ENCODE results near the gene BAD.
"Not testable (repeated sequence)": the region's sequence is repeated elsewhere in the genome, so short reads cannot be mapped to it uniquely, and the experiment has no call there.

BAD gene

DNA sequence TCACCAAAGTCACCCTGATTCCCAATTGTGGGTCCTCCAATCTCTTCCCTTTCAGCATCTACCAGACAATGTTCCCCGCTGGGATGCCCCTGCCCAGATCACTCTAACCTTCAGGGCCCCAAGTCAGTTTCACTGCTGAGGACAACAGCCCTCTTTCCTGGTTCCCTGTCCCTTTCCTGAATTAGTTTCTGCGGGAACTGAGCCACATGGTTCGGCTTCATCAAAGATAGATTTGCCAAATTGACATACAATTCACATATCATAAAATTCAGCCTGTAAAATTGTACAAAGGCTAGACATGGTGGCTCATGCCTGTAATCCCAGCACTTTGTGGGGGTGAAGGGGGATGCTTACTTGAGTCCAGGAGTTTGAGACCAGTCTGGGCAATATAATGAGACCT is 43.5 kb upstream of the BAD start:
- H2AFZ ChIP-seq (ENCODE audit: insufficient read depth, low read length, poor library complexity) = no peak overlapping the region
- H3K36me3 ChIP-seq (ENCODE audit: control insufficient read depth in 1 of 2, insufficient read depth in 2 of 2, low read length in 2 of 2) = peaks cover 2 to 5% of the 10 kb centered on the region in 2 experiments
- H3K9me3 ChIP-seq (ENCODE audit: insufficient read depth, low read depth, low read length) = no peaks in the 10 kb centered on the region
- H2BK12ac ChIP-seq (ENCODE audit: low read length) = no peak overlapping the region
- H3K23ac ChIP-seq (ENCODE audit: low read length) = no peak overlapping the region
- H3K79me1 ChIP-seq (ENCODE audit: low read length) = no peaks in the 10 kb centered on the region
- no peak overlapping the region for H4K12ac ChIP-seq (ENCODE audit: low read depth, low read length)
- no peaks in the 10 kb centered on the region for H3K79me2 ChIP-seq (ENCODE audit: control insufficient read depth, insufficient read depth, low read length, poor library complexity)
- no peak overlapping the region for H2BK120ac ChIP-seq (ENCODE audit: insufficient read depth, low read length, poor library complexity)
- H3K9ac ChIP-seq (ENCODE audit: low read length) = no peak overlapping the region
- no peak overlapping the region for H3K4ac ChIP-seq (ENCODE audit: low read depth, low read length)
- H2BK5ac ChIP-seq (ENCODE audit: low read depth, low read length, poor library complexity) = no peak overlapping the region
- no peak overlapping the region for H4K8ac ChIP-seq (ENCODE audit: low read depth, low read length)
- no CpG with 5 or more reads among the region's 3 CpGs for WGBS (ENCODE audit: extremely low coverage, insufficient coverage, insufficient read length)
- no peak overlapping the region for H3K4me2 ChIP-seq (ENCODE audit: low read length)
- no peak overlapping the region for H2AK5ac ChIP-seq (ENCODE audit: low read length)
- H3K27me3 ChIP-seq (ENCODE audit: insufficient read depth, low read length) = no peaks in the 10 kb centered on the region
- H4K91ac ChIP-seq (ENCODE audit: low read depth, low read length) = no peak overlapping the region
- no peak overlapping the region for H3K14ac ChIP-seq (ENCODE audit: low read length)
- no peak overlapping the region for H3K4me3 ChIP-seq (ENCODE audit: low read depth, low read length)
- H3K4me1 ChIP-seq (ENCODE audit: control insufficient read depth in 1 of 2, insufficient read depth in 2 of 2, low read length in 2 of 2) = peaks cover 7 to 11% of the 10 kb centered on the region in 2 experiments
- H3K18ac ChIP-seq (ENCODE audit: low read length) = no peak overlapping the region
- H3K27ac ChIP-seq (ENCODE audit: low read depth, low read length) = no peak overlapping the region
- no peak for DNase-seq

DNA sequence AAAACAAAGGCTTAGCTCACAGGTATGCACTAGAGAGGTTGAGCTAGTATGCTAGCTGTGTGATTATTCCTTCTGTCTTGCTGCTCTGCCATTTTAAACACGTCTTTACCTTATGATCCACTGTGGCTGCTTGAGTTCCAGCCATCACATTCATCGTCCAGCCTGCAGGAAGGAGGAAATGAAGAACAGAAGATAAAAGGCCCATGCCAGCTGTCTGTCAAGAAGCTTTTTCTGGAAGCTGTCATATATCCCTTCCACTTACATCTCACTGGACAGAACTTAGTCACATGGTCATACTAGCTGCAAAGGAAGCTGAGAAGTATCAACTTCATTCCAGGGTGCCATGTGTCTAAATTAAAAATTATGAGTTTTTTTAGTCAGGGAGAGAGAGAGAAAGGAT is 42.9 kb upstream of the BAD start:
- Histone ChIP-seq H3K4ac (ENCODE audit: low read depth, low read length) (no peak overlapping the region), H2AFZ (ENCODE audit: insufficient read depth, low read length, poor library complexity) (no peak overlapping the region), H3K27ac (ENCODE audit: low read depth, low read length) (no peak overlapping the region), H2AK5ac (ENCODE audit: low read length) (no peak overlapping the region), H3K4me3 (ENCODE audit: low read depth, low read length) (no peak overlapping the region), H2BK120ac (ENCODE audit: insufficient read depth, low read length, poor library complexity) (no peak overlapping the region), H2BK5ac (ENCODE audit: low read depth, low read length, poor library complexity) (no peak overlapping the region), H3K79me2 (ENCODE audit: control insufficient read depth, insufficient read depth, low read length, poor library complexity) (no peaks in the 10 kb centered on the region), H3K23ac (ENCODE audit: low read length) (no peak overlapping the region), H4K12ac (ENCODE audit: low read depth, low read length) (no peak overlapping the region), H3K14ac (ENCODE audit: low read length) (no peak overlapping the region), H3K9ac (ENCODE audit: low read length) (no peak overlapping the region), H3K36me3 (ENCODE audit: control insufficient read depth in 1 of 2, insufficient read depth in 2 of 2, low read length in 2 of 2) (peaks cover 8 to 11% of the 10 kb centered on the region in 2 experiments), H4K8ac (ENCODE audit: low read depth, low read length) (no peak overlapping the region), H4K91ac (ENCODE audit: low read depth, low read length) (no peak overlapping the region), H2BK12ac (ENCODE audit: low read length) (no peak overlapping the region), H3K79me1 (ENCODE audit: low read length) (no peaks in the 10 kb centered on the region), H3K4me1 (ENCODE audit: control insufficient read depth in 1 of 2, insufficient read depth in 2 of 2, low read length in 2 of 2) (peaks cover 11 to 17% of the 10 kb centered on the region in 2 experiments), H3K4me2 (ENCODE audit: low read length) (no peak overlapping the region), H3K18ac (ENCODE audit: low read length) (no peak overlapping the region), H3K9me3 (ENCODE audit: insufficient read depth, low read depth, low read length) (no peaks in the 10 kb centered on the region), H3K27me3 (ENCODE audit: insufficient read depth, low read length) (no peaks in the 10 kb centered on the region)
- no CpG with 5 or more reads among the region's 2 CpGs for WGBS (ENCODE audit: extremely low coverage, insufficient coverage, insufficient read length)
- no peak for DNase-seq

- peak in 1 of 2 donors; percentile 62 for DNase-seq
- no peak overlapping the region for H4K12ac ChIP-seq (ENCODE audit: low read depth, low read length)
- H3K14ac ChIP-seq (ENCODE audit: low read length) = no peak overlapping the region
- no peak overlapping the region for H2BK120ac ChIP-seq (ENCODE audit: insufficient read depth, low read length, poor library complexity)
- H4K91ac ChIP-seq (ENCODE audit: low read depth, low read length) = no peak overlapping the region
- no peaks in the 10 kb centered on the region for H3K27me3 ChIP-seq (ENCODE audit: insufficient read depth, low read length)
- H3K4me1 ChIP-seq (ENCODE audit: control insufficient read depth in 1 of 2, insufficient read depth in 2 of 2, low read length in 2 of 2) = peaks cover 11 to 19% of the 10 kb centered on the region in 2 experiments
- H2BK5ac ChIP-seq (ENCODE audit: low read depth, low read length, poor library complexity) = no peak overlapping the region
- peak overlapping the region; percentile 31 for H3K27ac ChIP-seq (ENCODE audit: low read depth, low read length)
- no peak overlapping the region for H2AFZ ChIP-seq (ENCODE audit: insufficient read depth, low read length, poor library complexity)
- H2BK12ac ChIP-seq (ENCODE audit: low read length) = no peak overlapping the region
- no peak overlapping the region for H3K4ac ChIP-seq (ENCODE audit: low read depth, low read length)
- H3K9ac ChIP-seq (ENCODE audit: low read length) = no peak overlapping the region
- no peak overlapping the region for H3K4me2 ChIP-seq (ENCODE audit: low read length)
- H2AK5ac ChIP-seq (ENCODE audit: low read length) = no peak overlapping the region
- H3K18ac ChIP-seq (ENCODE audit: low read length) = no peak overlapping the region
- peaks cover 25 to 30% of the 10 kb centered on the region in 2 experiments for H3K36me3 ChIP-seq (ENCODE audit: control insufficient read depth in 1 of 2, insufficient read depth in 2 of 2, low read length in 2 of 2)
- H3K23ac ChIP-seq (ENCODE audit: low read length) = no peak overlapping the region
- no CpG with 5 or more reads among the region's 11 CpGs for whole genome bisulfite sequencing (ENCODE audit: extremely low coverage, insufficient coverage, insufficient read length)
- H3K79me2 ChIP-seq (ENCODE audit: control insufficient read depth, insufficient read depth, low read length, poor library complexity) = no peaks in the 10 kb centered on the region
- no peak overlapping the region for H3K4me3 ChIP-seq (ENCODE audit: low read depth, low read length)
- H3K79me1 ChIP-seq (ENCODE audit: low read length) = no peaks in the 10 kb centered on the region
- H3K9me3 ChIP-seq (ENCODE audit: insufficient read depth, low read depth, low read length) = no peaks in the 10 kb centered on the region
- H4K8ac ChIP-seq (ENCODE audit: low read depth, low read length) = no peak overlapping the region
Observed at GRCh38 chr11:64324692-64325469, 40.4 kb upstream of the BAD start.

DNA sequence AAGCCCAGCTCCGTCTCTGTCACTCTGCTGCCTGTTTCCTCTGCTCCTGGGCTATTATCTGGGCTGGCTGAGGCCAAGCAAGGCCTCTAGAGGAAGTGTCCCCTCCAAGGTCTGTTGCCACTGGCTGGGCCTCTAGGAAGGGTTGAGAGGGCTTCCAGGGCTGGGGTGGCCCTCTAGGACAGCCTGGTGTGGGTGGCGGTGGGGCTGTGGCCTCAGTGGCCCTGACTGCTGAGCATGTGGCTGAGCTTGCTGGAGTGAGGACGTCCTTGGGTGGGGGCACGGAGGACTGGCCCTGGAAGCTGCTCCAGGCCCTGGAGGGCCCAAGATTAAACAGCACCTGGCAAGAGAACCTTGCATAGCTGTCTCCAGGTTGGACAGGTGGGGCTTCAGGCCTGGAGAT is 39.5 kb upstream of the BAD start:
- Histone ChIP-seq H4K91ac (ENCODE audit: low read depth, low read length) (peak overlapping the region; percentile 69), H3K36me3 (ENCODE audit: control insufficient read depth in 1 of 2, insufficient read depth in 2 of 2, low read length in 2 of 2) (peaks cover 29 to 30% of the 10 kb centered on the region in 2 experiments), H3K4me1 (ENCODE audit: control insufficient read depth in 1 of 2, insufficient read depth in 2 of 2, low read length in 2 of 2) (peaks cover 14 to 19% of the 10 kb centered on the region in 2 experiments), H3K27ac (ENCODE audit: low read depth, low read length) (peak overlapping the region; percentile 13)
- not testable (repeated sequence) for H2AK5ac ChIP-seq (ENCODE audit: low read length); DNase-seq; H2BK5ac ChIP-seq (ENCODE audit: low read depth, low read length, poor library complexity); H3K4me2 ChIP-seq (ENCODE audit: low read length); H2BK12ac ChIP-seq (ENCODE audit: low read length); H3K18ac ChIP-seq (ENCODE audit: low read length); H3K23ac ChIP-seq (ENCODE audit: low read length); H3K27me3 ChIP-seq (ENCODE audit: insufficient read depth, low read length); H3K14ac ChIP-seq (ENCODE audit: low read length); H4K12ac ChIP-seq (ENCODE audit: low read depth, low read length); H2AFZ ChIP-seq (ENCODE audit: insufficient read depth, low read length, poor library complexity); H3K9ac ChIP-seq (ENCODE audit: low read length); H4K8ac ChIP-seq (ENCODE audit: low read depth, low read length); H2BK120ac ChIP-seq (ENCODE audit: insufficient read depth, low read length, poor library complexity); H3K4me3 ChIP-seq (ENCODE audit: low read depth, low read length); H3K79me2 ChIP-seq (ENCODE audit: control insufficient read depth, insufficient read depth, low read length, poor library complexity); H3K9me3 ChIP-seq (ENCODE audit: insufficient read depth, low read depth, low read length); H3K79me1 ChIP-seq (ENCODE audit: low read length); H3K4ac ChIP-seq (ENCODE audit: low read depth, low read length)
- WGBS (ENCODE audit: extremely low coverage, insufficient coverage, insufficient read length) = no CpG with 5 or more reads among the region's 4 CpGs

Data from trophoblast cell (in vitro differentiated cells and primary cell).